Measurements from ENCODE around the gene SKAP2.
A peak's percentile ranks its signal among the peaks of the same experiment; 100 is the strongest.

Gene SKAP2

DNA sequence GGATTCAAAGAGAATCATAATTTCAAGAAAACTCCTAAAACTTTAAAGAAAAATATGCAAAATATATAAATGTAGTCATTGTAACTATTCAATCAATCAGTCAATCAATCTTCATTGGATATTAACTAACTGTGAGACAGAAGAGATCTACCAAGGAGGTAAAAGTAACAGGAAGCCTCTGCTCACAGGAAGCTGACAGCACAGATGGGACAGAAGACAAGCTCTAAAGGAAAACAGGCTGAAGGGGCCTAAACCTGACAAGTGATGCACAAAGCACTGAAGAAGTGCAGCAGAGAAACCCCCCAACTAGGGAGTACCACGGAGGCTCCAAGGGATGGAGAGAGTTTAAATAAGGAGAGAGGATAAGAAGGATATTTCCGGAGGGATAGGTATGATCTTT lies 173.0 kb downstream of the SKAP2 start:
- Histone ChIP-seq H3K27me3 (replicated peaks; ENCODE audit: control insufficient read depth, insufficient read depth, low read length) (no peaks in the 10 kb centered on the region), H3K36me3 (ENCODE audit: control insufficient read depth, insufficient read depth, low read length, severe bottlenecking) (no peaks in the 10 kb centered on the region), H3K9me3 (ENCODE audit: control insufficient read depth, low read length) (no peaks in the 10 kb centered on the region), H3K9ac (ENCODE audit: low read length) (no peak overlapping the region), H3K4me1 (ENCODE audit: control insufficient read depth, insufficient read depth, low read length) (peaks cover 44% of the 10 kb centered on the region), H3K4me3 (ENCODE audit: low read length) (no peak overlapping the region)
- no peak for DNase-seq (ENCODE audit: low read depth)

DNA sequence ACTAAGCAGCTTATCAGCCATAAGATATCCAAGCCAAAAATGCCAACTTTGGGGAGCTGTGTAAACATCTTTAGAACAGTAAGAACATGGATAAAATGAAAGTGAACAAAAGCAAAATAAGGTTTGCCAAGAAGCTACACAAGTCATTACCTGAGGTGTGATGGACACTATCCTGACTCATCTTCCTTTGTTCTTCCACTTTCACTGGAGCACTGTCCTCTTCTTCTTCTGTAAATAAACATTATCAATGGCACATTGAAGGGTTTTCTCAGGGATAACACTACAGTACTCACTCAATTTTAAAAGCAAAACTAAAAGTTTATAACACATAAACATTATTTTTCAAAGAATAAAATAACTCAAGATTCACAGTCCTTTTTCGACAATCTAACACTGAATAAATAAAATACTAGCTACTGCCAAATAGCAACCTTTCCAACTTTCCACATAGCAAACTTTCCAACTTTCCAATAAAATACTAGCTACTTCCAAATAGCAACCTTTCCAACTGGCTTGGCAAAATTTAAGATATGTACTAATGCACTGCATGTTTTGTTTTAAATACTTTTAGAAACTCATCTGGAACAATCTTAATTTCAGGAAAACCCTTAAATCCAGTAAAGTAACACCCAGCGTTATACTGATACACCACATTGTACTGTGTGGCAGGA lies 174.1 kb downstream of the SKAP2 start:
- Histone ChIP-seq H3K9ac (ENCODE audit: low read length) (no peak overlapping the region), H3K4me3 (ENCODE audit: low read length) (no peak overlapping the region), H3K4me1 (ENCODE audit: control insufficient read depth, insufficient read depth, low read length) (peaks cover 54% of the 10 kb centered on the region), H3K27me3 (replicated peaks; ENCODE audit: control insufficient read depth, insufficient read depth, low read length) (no peaks in the 10 kb centered on the region), H3K36me3 (ENCODE audit: control insufficient read depth, insufficient read depth, low read length, severe bottlenecking) (no peaks in the 10 kb centered on the region), H3K9me3 (ENCODE audit: control insufficient read depth, low read length) (no peaks in the 10 kb centered on the region)
- DNase-seq (ENCODE audit: low read depth) = no peak

DNA sequence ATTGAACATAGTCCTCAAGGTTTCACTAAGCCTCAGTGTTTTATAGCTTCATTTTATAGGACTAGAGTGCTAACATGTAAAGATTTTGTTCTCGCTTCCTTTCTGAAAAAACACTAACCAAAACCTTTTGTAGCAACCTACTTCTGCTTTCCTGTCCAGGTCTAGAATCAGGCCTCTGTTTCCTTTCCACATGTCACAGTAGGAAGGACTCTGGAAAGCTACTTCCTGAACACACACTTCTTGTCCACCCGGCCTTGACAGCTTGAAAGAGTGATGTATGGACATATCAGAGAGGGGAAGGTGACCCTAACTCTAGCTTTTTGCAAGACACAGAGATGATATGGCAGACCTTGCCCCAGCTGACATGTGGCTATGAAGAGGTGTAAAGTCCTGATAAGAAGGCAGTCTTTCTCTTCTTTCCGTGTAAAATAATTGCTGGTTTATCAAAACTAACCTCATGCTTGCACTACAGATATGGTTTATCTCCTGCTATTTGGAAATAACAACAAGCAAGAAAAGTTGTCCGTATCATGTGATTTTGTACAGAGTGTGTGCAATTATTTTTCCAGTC lies 175.4 kb downstream of the SKAP2 start:
- Histone ChIP-seq H3K4me1 (ENCODE audit: control insufficient read depth, insufficient read depth, low read length) (peaks cover 60% of the 10 kb centered on the region), H3K9ac (ENCODE audit: low read length) (no peak overlapping the region)
- no peak for DNase-seq (ENCODE audit: low read depth)

DNA sequence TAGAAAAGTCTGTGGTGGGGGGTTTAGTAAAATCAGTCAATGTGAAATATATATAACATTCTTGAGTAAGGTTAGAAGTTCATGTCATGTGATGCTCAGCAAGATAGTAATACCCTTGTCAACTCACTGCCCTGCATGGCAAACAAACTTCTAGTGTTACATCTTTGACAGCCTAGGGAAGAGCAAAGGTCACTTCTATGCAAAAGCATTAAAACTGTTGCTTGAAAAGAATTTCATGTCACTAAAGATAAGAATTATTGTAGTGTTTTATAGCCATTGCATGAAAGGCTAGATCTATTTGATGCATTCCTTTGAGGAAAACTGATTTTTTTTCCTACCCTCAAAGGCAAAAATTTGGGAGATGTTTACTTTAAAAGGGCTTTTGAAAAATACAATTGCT lies 176.0 kb downstream of the SKAP2 start:
- no peak overlapping the region for H3K4me3 ChIP-seq (ENCODE audit: low read length)
- H3K9me3 ChIP-seq (ENCODE audit: control insufficient read depth, low read length) = no peaks in the 10 kb centered on the region
- no peaks in the 10 kb centered on the region for H3K27me3 ChIP-seq (replicated peaks; ENCODE audit: control insufficient read depth, insufficient read depth, low read length)
- H3K4me1 ChIP-seq (ENCODE audit: control insufficient read depth, insufficient read depth, low read length) = peaks cover 60% of the 10 kb centered on the region
- no peak for DNase-seq (ENCODE audit: low read depth)
- no peaks in the 10 kb centered on the region for H3K36me3 ChIP-seq (ENCODE audit: control insufficient read depth, insufficient read depth, low read length, severe bottlenecking)
- no peak overlapping the region for H3K9ac ChIP-seq (ENCODE audit: low read length)

More for the DNA sequence above, 175.4 kb downstream of the SKAP2 start:
- no peaks in the 10 kb centered on the region for H3K9me3 ChIP-seq (ENCODE audit: control insufficient read depth, low read length)
- no peaks in the 10 kb centered on the region for H3K27me3 ChIP-seq (replicated peaks; ENCODE audit: control insufficient read depth, insufficient read depth, low read length)
- H3K36me3 ChIP-seq (ENCODE audit: control insufficient read depth, insufficient read depth, low read length, severe bottlenecking) = no peaks in the 10 kb centered on the region
- H3K4me3 ChIP-seq (ENCODE audit: low read length) = no peak overlapping the region

DNA sequence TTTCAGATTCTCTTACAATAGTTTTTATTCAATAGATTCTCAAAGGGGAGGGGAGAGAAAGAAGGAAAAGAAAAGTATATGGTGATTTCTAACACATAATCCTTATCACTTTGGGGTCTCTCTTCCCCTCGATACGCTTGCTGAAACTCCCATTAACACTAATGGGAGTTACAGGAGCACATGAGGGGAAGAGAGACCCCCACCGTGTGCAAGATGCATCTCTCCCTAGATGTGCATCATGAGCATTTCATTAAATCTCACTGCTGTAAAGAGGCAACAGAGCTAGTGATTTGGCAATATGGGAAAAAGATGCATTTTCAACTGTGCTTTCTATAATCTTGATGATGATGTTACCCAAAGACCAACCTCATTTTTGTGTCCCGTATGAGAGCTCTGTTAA lies 177.4 kb downstream of the SKAP2 start:
- DNase-seq (ENCODE audit: low read depth) = no peak
- H3K9ac ChIP-seq (ENCODE audit: low read length) = peak overlapping the region; percentile 83
- H3K36me3 ChIP-seq (ENCODE audit: control insufficient read depth, insufficient read depth, low read length, severe bottlenecking) = no peaks in the 10 kb centered on the region
- no peaks in the 10 kb centered on the region for H3K27me3 ChIP-seq (replicated peaks; ENCODE audit: control insufficient read depth, insufficient read depth, low read length)
- H3K4me3 ChIP-seq (ENCODE audit: low read length) = peak overlapping the region; percentile 52
- H3K4me1 ChIP-seq (ENCODE audit: control insufficient read depth, insufficient read depth, low read length) = peaks cover 60% of the 10 kb centered on the region
- H3K9me3 ChIP-seq (ENCODE audit: control insufficient read depth, low read length) = no peaks in the 10 kb centered on the region

DNA sequence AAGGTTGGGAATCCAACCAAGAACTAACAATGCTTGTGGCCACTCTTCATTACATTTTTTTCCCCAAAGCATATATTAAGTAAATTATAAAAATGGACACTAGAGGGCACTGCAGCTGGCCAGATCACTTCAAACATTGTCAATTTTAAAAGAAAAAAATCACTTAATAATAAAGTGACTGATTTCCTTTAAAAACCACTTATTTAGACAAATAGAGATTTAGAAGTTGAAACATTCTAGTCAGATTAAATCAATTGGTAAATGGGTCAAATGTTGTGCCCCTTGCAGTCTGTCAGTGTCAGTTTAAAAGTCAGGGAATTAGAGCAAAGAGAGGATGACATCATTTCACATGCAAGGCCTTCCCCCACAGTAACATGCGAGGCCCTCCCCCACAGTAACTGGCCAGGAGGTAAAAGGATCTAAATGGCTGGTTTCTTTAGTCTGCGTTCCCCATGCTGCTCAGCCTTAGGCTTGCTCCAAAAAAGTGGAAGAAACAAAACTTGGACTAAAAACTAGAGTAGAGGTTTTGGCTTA lies 177.9 kb downstream of the SKAP2 start:
- peak; percentile 79 for DNase-seq (ENCODE audit: low read depth)
- peak overlapping the region; percentile 52 for H3K4me3 ChIP-seq (ENCODE audit: low read length)
- no peaks in the 10 kb centered on the region for H3K9me3 ChIP-seq (ENCODE audit: control insufficient read depth, low read length)
- no peaks in the 10 kb centered on the region for H3K36me3 ChIP-seq (ENCODE audit: control insufficient read depth, insufficient read depth, low read length, severe bottlenecking)
- peaks cover 60% of the 10 kb centered on the region for H3K4me1 ChIP-seq (ENCODE audit: control insufficient read depth, insufficient read depth, low read length)
- peak overlapping the region; percentile 83 for H3K9ac ChIP-seq (ENCODE audit: low read length)
- no peaks in the 10 kb centered on the region for H3K27me3 ChIP-seq (replicated peaks; ENCODE audit: control insufficient read depth, insufficient read depth, low read length)

DNA sequence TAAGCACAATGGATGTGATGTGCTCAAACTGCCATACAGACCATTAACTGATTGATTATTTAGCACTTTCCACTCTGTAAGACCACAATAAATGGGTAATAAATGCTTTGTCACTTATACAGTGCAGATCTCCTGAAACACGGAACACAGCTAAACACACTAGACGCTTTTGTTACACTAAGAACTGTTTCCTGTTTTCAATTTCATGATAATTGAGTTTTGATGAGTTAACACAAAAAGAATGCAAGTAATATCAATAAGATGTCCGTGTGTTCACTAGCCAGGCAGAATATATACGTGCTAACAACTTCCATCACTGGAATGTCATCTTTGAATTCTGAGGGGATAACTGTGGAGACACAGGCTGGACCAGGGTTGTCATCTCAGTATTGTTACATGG lies 178.8 kb downstream of the SKAP2 start:
- Histone ChIP-seq H3K9me3 (ENCODE audit: control insufficient read depth, low read length) (no peaks in the 10 kb centered on the region), H3K4me1 (ENCODE audit: control insufficient read depth, insufficient read depth, low read length) (peaks cover 58% of the 10 kb centered on the region), H3K36me3 (ENCODE audit: control insufficient read depth, insufficient read depth, low read length, severe bottlenecking) (no peaks in the 10 kb centered on the region), H3K4me3 (ENCODE audit: low read length) (no peak overlapping the region), H3K9ac (ENCODE audit: low read length) (peak overlapping the region; percentile 83), H3K27me3 (replicated peaks; ENCODE audit: control insufficient read depth, insufficient read depth, low read length) (no peaks in the 10 kb centered on the region)
- DNase-seq (ENCODE audit: low read depth) = no peak

DNA sequence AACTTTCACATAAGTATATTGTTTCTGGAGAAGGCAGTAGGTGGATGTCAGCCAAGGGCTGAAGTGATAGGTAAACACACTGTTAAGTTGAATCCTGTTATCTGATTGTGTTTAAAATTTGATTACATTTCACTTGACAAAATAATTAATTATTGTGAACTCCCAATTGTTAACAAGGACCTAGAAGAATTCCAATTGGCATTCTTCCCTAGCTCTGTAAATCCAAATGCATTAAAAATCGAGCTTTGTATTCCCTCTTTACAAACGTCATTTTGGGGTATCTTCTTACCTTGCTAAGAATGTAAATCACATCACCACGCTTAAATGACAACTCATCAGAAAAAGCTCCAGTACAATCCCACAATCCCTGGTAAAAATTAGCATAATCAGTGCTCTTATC lies 179.9 kb downstream of the SKAP2 start:
- Histone ChIP-seq H3K4me3 (ENCODE audit: low read length) (no peak overlapping the region), H3K4me1 (ENCODE audit: control insufficient read depth, insufficient read depth, low read length) (peaks cover 46% of the 10 kb centered on the region), H3K36me3 (ENCODE audit: control insufficient read depth, insufficient read depth, low read length, severe bottlenecking) (no peaks in the 10 kb centered on the region), H3K9me3 (ENCODE audit: control insufficient read depth, low read length) (no peaks in the 10 kb centered on the region), H3K9ac (ENCODE audit: low read length) (peak overlapping the region; percentile 83), H3K27me3 (replicated peaks; ENCODE audit: control insufficient read depth, insufficient read depth, low read length) (no peaks in the 10 kb centered on the region)
- DNase-seq (ENCODE audit: low read depth) = no peak

DNA sequence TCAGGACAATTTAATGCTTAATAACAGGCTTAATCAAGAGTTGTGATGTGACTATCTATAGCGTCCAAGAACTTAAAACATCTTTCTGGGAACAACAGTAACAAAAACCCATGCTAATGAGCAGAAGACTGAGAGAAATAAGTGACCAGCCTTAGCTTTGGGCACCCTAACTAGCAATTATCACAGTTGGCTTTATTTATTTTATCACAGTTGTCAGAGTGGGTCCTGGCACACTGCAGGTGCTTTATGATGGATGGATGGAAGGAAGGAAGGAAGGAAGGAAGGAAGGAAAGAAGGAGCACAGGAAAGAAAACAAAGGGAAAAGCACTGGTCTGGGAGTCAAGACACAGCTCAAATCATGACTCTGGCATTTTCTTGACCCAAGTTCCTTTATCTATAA lies 181.1 kb downstream of the SKAP2 start:
- H3K4me1 ChIP-seq (ENCODE audit: control insufficient read depth, insufficient read depth, low read length) = peaks cover 34% of the 10 kb centered on the region
- no peak overlapping the region for H3K4me3 ChIP-seq (ENCODE audit: low read length)
- DNase-seq (ENCODE audit: low read depth) = no peak
- H3K36me3 ChIP-seq (ENCODE audit: control insufficient read depth, insufficient read depth, low read length, severe bottlenecking) = no peaks in the 10 kb centered on the region
- H3K9ac ChIP-seq (ENCODE audit: low read length) = no peak overlapping the region
- no peaks in the 10 kb centered on the region for H3K9me3 ChIP-seq (ENCODE audit: control insufficient read depth, low read length)
- no peaks in the 10 kb centered on the region for H3K27me3 ChIP-seq (replicated peaks; ENCODE audit: control insufficient read depth, insufficient read depth, low read length)

DNA sequence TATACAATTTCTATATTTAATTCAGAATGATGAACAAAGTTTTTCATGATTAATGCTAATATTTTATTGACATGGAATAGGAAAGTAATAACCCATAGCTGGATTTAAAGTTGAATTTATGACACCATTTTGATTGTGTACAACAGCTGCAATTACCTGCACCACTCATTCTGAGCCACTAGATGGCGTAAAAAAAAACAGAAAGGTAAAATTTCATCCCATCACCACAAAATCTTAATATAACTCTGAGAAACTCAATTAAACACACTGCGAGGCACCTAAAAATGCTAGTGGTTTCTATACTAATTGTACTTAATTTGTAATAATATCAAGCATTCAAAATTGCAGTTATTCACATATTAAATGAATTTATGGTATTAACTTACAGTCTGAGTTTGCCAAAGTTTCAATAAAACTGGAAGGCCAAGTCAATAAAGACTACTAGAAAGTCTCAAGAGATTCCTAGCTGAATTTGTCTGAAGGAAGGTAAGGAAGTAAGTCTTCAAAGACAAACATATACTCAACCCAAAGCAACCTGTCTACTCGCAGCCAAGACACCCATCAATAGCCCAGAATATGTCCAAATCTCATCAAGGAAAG lies 182.5 kb downstream of the SKAP2 start:
- Histone ChIP-seq H3K36me3 (ENCODE audit: control insufficient read depth, insufficient read depth, low read length, severe bottlenecking) (no peaks in the 10 kb centered on the region), H3K4me1 (ENCODE audit: control insufficient read depth, insufficient read depth, low read length) (peaks cover 21% of the 10 kb centered on the region), H3K9ac (ENCODE audit: low read length) (no peak overlapping the region), H3K9me3 (ENCODE audit: control insufficient read depth, low read length) (no peaks in the 10 kb centered on the region), H3K4me3 (ENCODE audit: low read length) (no peak overlapping the region), H3K27me3 (replicated peaks; ENCODE audit: control insufficient read depth, insufficient read depth, low read length) (no peaks in the 10 kb centered on the region)
- peak; percentile 65 for DNase-seq (ENCODE audit: low read depth)

DNA sequence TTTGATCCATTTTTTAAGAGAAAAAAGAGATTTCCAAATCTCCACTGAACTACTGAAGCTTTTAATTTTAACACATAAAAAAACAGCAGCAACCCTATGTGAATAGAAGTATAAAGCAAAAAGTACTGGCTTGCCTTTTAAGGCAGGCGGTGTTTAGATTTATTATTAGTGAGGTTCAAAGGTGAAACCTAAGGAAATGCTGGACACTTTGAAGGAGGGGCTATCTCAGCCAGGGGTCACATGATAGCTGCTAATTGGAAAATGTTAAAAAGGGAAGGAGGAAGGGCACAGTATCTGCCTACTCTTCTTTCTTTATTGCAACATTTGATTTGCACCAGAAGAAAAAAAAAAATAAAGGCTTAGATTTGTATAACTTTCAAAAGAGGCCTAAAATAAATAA lies 183.8 kb downstream of the SKAP2 start:
- Histone ChIP-seq H3K4me1 (ENCODE audit: control insufficient read depth, insufficient read depth, low read length) (peaks cover 11% of the 10 kb centered on the region), H3K9ac (ENCODE audit: low read length) (no peak overlapping the region), H3K36me3 (ENCODE audit: control insufficient read depth, insufficient read depth, low read length, severe bottlenecking) (no peaks in the 10 kb centered on the region), H3K4me3 (ENCODE audit: low read length) (no peak overlapping the region), H3K9me3 (ENCODE audit: control insufficient read depth, low read length) (no peaks in the 10 kb centered on the region), H3K27me3 (replicated peaks; ENCODE audit: control insufficient read depth, insufficient read depth, low read length) (no peaks in the 10 kb centered on the region)
- no peak for DNase-seq (ENCODE audit: low read depth)
